HepG2 (cell line): ENCODE results near the gene CCDC158. TPM values are rescaled to one million over a fixed set of nuclear protein-coding genes. Genes with fewer than 3 reads are reported as not detected.

Experiments used
- ATAC-seq: fragments of 200-7000 bp; cut with Tn5 transposase; 3 replicates; pipeline ENCODE4 v1.9.1; 2020; ENCODE audit warnings: mild to moderate bottlenecking, moderate library complexity
- BruUV-seq: library from RNA; stranded (reverse); fragments of 400-500 nt; replicated peaks from 2 replicates; lab custom pipeline; 2021; lab: Mats Ljungman, UMichigan
- CTCF ChIA-PET: fragments of 300-600 bp; formaldehyde crosslinking; extraction: SDS; loops from one replicate; lab custom pipeline; 2021; ENCODE audit warnings: low total read pairs, inconsistent platforms, low intra/inter-chr PET ratio; lab: Yijun Ruan, JAX
- POLR2A ChIA-PET: fragments of 350-600 bp; sonication (Branson Sonifier 250); formaldehyde crosslinking; loops from one replicate; lab custom pipeline; 2020; ENCODE audit warnings: antibody characterized with exemption, inconsistent platforms; lab: Yijun Ruan, JAX
- DNase-seq: peaks from one replicate; pipeline ENCODE4 v3.0.0-alpha.2; 2015; ENCODE audit warnings: low spot score
- FAIRE-seq: peaks from 3 replicates; lab custom pipeline; 2011; peaks lifted over from hg19 to GRCh38; lab: Jason Lieb, UNC
- H2AFZ ChIP-seq: one replicate; pipeline ENCODE4 v1.6.1; 2011; ENCODE audit warnings: low read length, inconsistent platforms
- H3K27ac ChIP-seq: fragments of 300-600 bp; 3 replicates; pipeline ENCODE4 v1.8.0; 2011; ENCODE audit warnings: mixed run types, mild to moderate bottlenecking, mixed read lengths, low read length, inconsistent platforms; ENCODE audit not compliant: insufficient read depth; ENCODE audit errors: extremely low read length
- H3K27me3 ChIP-seq, 2 experiments: fragments of 200-600 bp in 1 of 2; 2 replicates in 1 of 2; 3 replicates in 1 of 2; pipeline versions ENCODE4 v1.6.0 to v1.8.0; 2011; ENCODE audit warnings: low read length in 2 of 2, mild to moderate bottlenecking in 2 of 2, moderate library complexity in 2 of 2, inconsistent platforms in 1 of 2; ENCODE audit not compliant: insufficient read depth in 2 of 2, control insufficient read depth in 1 of 2
- H3K36me3 ChIP-seq, 2 experiments: fragments of 200-600 bp in 1 of 2; replicated peaks in 1 of 2; 2 replicates in 1 of 2; 3 replicates in 1 of 2; pipeline versions ENCODE4 v1.5.1 to v1.8.0; 2011; ENCODE audit warnings: low read length in 2 of 2, inconsistent platforms in 1 of 2; ENCODE audit not compliant: insufficient read depth in 2 of 2, control insufficient read depth in 1 of 2
- H3K4me1 ChIP-seq: 2 replicates; pipeline ENCODE4 v1.5.1; 2012; ENCODE audit warnings: low read length, inconsistent platforms; ENCODE audit not compliant: insufficient read depth
- H3K4me2 ChIP-seq: 2 replicates; pipeline ENCODE4 v1.6.0; 2011; ENCODE audit warnings: low read depth, low read length, inconsistent platforms
- H3K4me3 ChIP-seq, 3 experiments: fragments of 200-600 bp in 1 of 3; sonication (generic), shearing (Covaris generic) in 1 of 3; replicated peaks in 1 of 3; 2 replicates each; pipeline ENCODE4 v1.5.1; 2011 to 2016; ENCODE audit warnings: low read length in 3 of 3, inconsistent platforms in 2 of 3, low read depth in 2 of 3, mild to moderate bottlenecking in 2 of 3, control low read depth in 1 of 3, mixed read lengths in 1 of 3; ENCODE audit not compliant: insufficient read depth in 1 of 3
- H3K79me2 ChIP-seq: one replicate; pipeline ENCODE4 v1.6.1; 2011; ENCODE audit warnings: low read length, inconsistent platforms; ENCODE audit not compliant: insufficient read depth
- H3K9ac ChIP-seq: 2 replicates; pipeline ENCODE4 v1.6.0; 2011; ENCODE audit warnings: mild to moderate bottlenecking, low read depth, low read length, inconsistent platforms; ENCODE audit not compliant: insufficient read depth
- H3K9me3 ChIP-seq: 2 replicates; pipeline ENCODE4 v1.5.1; 2012; ENCODE audit warnings: mild to moderate bottlenecking, low read length
- H4K20me1 ChIP-seq: 2 replicates; pipeline ENCODE4 v1.6.0; 2011; ENCODE audit warnings: inconsistent platforms, mild to moderate bottlenecking, low read length, moderate library complexity; ENCODE audit not compliant: insufficient read depth
- ATM ChIP-seq: fragments of 450-650 bp; IDR thresholded peaks from 2 replicates; pipeline ENCODE4 v1.7.1; 2017; ENCODE audit warnings: mild to moderate bottlenecking, borderline replicate concordance
- CCAR2 ChIP-seq: fragments of 200-400 bp; formaldehyde crosslinking; optimal IDR thresholded peaks from 2 replicates; pipeline ENCODE3; 2018; ENCODE audit warnings: low read depth, mild to moderate bottlenecking, low read length, moderate library complexity
- MIER2 ChIP-seq: IDR thresholded peaks from 2 replicates; pipeline ENCODE4 v1.6.1; 2016; ENCODE audit warnings: missing biosample characterization, missing genetic modification reagents
- SNAPC2 ChIP-seq: sonication (generic); formaldehyde crosslinking; IDR thresholded peaks from 2 replicates; pipeline ENCODE4 v1.8.1; 2022; ENCODE audit warnings: mild to moderate bottlenecking, missing genetic modification reagents
- ZNF256 ChIP-seq: sonication (generic); formaldehyde crosslinking; conservative IDR thresholded peaks from 2 replicates; pipeline ENCODE4 v1.4.0; 2020; ENCODE audit warnings: missing genetic modification reagents
- ZNF354B ChIP-seq: sonication (generic); formaldehyde crosslinking; IDR thresholded peaks from 2 replicates; pipeline ENCODE4 v1.8.0; 2022; ENCODE audit warnings: mild to moderate bottlenecking, missing genetic modification reagents
- ZNF446 ChIP-seq: sonication (generic); formaldehyde crosslinking; IDR thresholded peaks from 2 replicates; pipeline ENCODE4 v1.5.0; 2020; ENCODE audit warnings: mild to moderate bottlenecking, missing genetic modification reagents
- WGBS: methylation state at CpG from one replicate; pipeline ENCODE4 v1.1.6; 2017; ENCODE audit warnings: low lambda C conversion rate; 5-methylcytosine and 5-hydroxymethylcytosine counted together
- in situ Hi-C: cut with HindIII; loops from 2 replicates; pipeline ENCODE4 v1.10.0; 2017; ENCODE audit warnings: low pct_unique_long_range_greater_than_20kb; ENCODE audit not compliant: extremely low pct_ligation_motif_present
- intact Hi-C: fragments of 100-400 bp; cut with micrococcal nuclease; formaldehyde crosslinking; loops from one replicate; pipeline ENCODE4 v1.10.0; 2022; ENCODE audit not compliant: unreplicated experiment
- polyA plus RNA-seq, 8 experiments: library from polyadenylated mRNA; depleted of rRNA in 3 of 8; stranded (reverse) in 7 of 8; unstranded in 1 of 8; fragments of >200 nt; fragmentation: Illumina TruSeq in 4 of 8; extraction: Trizol in 4 of 8; gene quantifications; 2 replicates each; pipeline versions ENCODE4 v1.2.1 to v1.2.3, GENCODE V29; 2011 to 2016; ENCODE audit warnings: low read depth in 4 of 8, missing spikeins in 1 of 8, mixed read lengths in 1 of 8; ENCODE audit not compliant: insufficient read depth in 1 of 8
- total RNA-seq, 5 experiments: library from RNA; depleted of rRNA; stranded (reverse); fragments of >200 nt; fragmentation: Illumina TruSeq; extraction: Trizol; gene quantifications; 2 replicates each; pipeline ENCODE4 v1.2.3, GENCODE V29; 2016; ENCODE audit warnings: low read depth in 1 of 5
- TF ChIP-seq, protein P1 (sequence below): sonication (generic); formaldehyde crosslinking; IDR thresholded peaks from 2 replicates; pipeline ENCODE4 v1.4.0; 2020; ENCODE audit warnings: missing genetic modification reagents
- TF ChIP-seq, protein P2 (sequence below): sonication (generic); formaldehyde crosslinking; IDR thresholded peaks from 2 replicates; pipeline ENCODE4 v1.8.0; 2022; ENCODE audit warnings: mild to moderate bottlenecking, missing genetic modification reagents; ENCODE audit not compliant: insufficient replicate concordance
- TF ChIP-seq, protein P3 (sequence below): sonication (generic); formaldehyde crosslinking; IDR thresholded peaks from 2 replicates; pipeline ENCODE4 v1.8.1; 2023; ENCODE audit warnings: mild to moderate bottlenecking, missing genetic modification reagents
- TF ChIP-seq, protein P4 (sequence below): sonication (generic); formaldehyde crosslinking; IDR thresholded peaks from 2 replicates; pipeline ENCODE4 v1.4.0; 2020; ENCODE audit warnings: mild to moderate bottlenecking, missing genetic modification reagents, borderline replicate concordance

The CCDC158 gene
- total and polyA plus RNA-seq, 2 of the 13 experiments (the other 11 are each of a cell fraction or from before 2014, with no cell fraction given) = not detected

DNA sequence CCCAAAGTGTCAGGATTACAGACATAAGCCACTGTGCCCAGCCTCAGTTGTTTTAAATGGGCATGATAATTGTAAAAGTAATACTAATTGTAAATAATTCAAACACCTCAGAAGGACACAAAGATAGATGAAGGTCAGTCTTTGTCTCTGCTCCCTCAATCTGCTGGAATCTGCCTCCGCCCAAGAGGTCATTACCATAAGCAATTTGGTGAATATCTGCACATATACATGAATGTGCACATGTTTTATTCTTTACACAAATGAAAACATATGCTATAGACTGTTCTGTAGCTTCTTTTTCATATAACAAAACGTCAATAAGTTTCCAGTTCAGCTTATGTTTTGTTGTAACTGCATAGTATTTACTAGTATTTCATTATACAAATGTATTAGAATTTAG, 107.4 kb downstream of the CCDC158 start:
- H3K27me3 ChIP-seq = no peaks in the 10 kb centered on the region
- no peak overlapping the region for H3K9ac ChIP-seq
- CTCF ChIA-PET = no interaction called here
- TF ChIP-seq, protein P1, sequence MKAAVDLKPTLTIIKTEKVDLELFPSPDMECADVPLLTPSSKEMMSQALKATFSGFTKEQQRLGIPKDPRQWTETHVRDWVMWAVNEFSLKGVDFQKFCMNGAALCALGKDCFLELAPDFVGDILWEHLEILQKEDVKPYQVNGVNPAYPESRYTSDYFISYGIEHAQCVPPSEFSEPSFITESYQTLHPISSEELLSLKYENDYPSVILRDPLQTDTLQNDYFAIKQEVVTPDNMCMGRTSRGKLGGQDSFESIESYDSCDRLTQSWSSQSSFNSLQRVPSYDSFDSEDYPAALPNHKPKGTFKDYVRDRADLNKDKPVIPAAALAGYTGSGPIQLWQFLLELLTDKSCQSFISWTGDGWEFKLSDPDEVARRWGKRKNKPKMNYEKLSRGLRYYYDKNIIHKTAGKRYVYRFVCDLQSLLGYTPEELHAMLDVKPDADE (CRISPR knock-in tag) = no peak
- TF ChIP-seq CCAR2 (no peak), ATM (no peak), MIER2 (CRISPR knock-in tag) (no peak), ZNF256 (no peak), ZNF446 (CRISPR knock-in tag) (no peak), SNAPC2 (CRISPR knock-in tag) (no peak), ZNF354B (CRISPR knock-in tag) (no peak)
- TF ChIP-seq, protein P2, sequence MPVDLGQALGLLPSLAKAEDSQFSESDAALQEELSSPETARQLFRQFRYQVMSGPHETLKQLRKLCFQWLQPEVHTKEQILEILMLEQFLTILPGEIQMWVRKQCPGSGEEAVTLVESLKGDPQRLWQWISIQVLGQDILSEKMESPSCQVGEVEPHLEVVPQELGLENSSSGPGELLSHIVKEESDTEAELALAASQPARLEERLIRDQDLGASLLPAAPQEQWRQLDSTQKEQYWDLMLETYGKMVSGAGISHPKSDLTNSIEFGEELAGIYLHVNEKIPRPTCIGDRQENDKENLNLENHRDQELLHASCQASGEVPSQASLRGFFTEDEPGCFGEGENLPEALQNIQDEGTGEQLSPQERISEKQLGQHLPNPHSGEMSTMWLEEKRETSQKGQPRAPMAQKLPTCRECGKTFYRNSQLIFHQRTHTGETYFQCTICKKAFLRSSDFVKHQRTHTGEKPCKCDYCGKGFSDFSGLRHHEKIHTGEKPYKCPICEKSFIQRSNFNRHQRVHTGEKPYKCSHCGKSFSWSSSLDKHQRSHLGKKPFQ = no peak
- TF ChIP-seq, protein P3, sequence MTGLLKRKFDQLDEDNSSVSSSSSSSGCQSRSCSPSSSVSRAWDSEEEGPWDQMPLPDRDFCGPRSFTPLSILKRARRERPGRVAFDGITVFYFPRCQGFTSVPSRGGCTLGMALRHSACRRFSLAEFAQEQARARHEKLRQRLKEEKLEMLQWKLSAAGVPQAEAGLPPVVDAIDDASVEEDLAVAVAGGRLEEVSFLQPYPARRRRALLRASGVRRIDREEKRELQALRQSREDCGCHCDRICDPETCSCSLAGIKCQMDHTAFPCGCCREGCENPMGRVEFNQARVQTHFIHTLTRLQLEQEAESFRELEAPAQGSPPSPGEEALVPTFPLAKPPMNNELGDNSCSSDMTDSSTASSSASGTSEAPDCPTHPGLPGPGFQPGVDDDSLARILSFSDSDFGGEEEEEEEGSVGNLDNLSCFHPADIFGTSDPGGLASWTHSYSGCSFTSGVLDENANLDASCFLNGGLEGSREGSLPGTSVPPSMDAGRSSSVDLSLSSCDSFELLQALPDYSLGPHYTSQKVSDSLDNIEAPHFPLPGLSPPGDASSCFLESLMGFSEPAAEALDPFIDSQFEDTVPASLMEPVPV (CRISPR knock-in tag) = no peak
- TF ChIP-seq, protein P4, sequence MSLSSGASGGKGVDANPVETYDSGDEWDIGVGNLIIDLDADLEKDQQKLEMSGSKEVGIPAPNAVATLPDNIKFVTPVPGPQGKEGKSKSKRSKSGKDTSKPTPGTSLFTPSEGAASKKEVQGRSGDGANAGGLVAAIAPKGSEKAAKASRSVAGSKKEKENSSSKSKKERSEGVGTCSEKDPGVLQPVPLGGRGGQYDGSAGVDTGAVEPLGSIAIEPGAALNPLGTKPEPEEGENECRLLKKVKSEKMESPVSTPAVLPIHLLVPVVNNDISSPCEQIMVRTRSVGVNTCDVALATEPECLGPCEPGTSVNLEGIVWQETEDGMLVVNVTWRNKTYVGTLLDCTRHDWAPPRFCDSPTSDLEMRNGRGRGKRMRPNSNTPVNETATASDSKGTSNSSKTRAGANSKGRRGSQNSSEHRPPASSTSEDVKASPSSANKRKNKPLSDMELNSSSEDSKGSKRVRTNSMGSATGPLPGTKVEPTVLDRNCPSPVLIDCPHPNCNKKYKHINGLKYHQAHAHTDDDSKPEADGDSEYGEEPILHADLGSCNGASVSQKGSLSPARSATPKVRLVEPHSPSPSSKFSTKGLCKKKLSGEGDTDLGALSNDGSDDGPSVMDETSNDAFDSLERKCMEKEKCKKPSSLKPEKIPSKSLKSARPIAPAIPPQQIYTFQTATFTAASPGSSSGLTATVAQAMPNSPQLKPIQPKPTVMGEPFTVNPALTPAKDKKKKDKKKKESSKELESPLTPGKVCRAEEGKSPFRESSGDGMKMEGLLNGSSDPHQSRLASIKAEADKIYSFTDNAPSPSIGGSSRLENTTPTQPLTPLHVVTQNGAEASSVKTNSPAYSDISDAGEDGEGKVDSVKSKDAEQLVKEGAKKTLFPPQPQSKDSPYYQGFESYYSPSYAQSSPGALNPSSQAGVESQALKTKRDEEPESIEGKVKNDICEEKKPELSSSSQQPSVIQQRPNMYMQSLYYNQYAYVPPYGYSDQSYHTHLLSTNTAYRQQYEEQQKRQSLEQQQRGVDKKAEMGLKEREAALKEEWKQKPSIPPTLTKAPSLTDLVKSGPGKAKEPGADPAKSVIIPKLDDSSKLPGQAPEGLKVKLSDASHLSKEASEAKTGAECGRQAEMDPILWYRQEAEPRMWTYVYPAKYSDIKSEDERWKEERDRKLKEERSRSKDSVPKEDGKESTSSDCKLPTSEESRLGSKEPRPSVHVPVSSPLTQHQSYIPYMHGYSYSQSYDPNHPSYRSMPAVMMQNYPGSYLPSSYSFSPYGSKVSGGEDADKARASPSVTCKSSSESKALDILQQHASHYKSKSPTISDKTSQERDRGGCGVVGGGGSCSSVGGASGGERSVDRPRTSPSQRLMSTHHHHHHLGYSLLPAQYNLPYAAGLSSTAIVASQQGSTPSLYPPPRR (CRISPR knock-in tag) = no peak
- TF ChIP-seq, all 625 proteins: peak for 0
- 60% methylated on average over 2 of the region's 2 CpGs for WGBS
- intact Hi-C loops (no loop called here), in situ Hi-C loops (no loop called here)
- peaks cover 4 to 7% of the 10 kb centered on the region in 2 experiments; a peak in 3 of 5 replicates for H3K36me3 ChIP-seq
- H3K79me2 ChIP-seq = no peaks in the 10 kb centered on the region
- POLR2A ChIA-PET = no interaction called here
- H4K20me1 ChIP-seq = no peaks in the 10 kb centered on the region
- DNase-seq (no peak), ATAC-seq (no peak), FAIRE-seq (no peak)
- BruUV-seq = no TSS peak
- peaks cover 13% of the 10 kb centered on the region for H3K9me3 ChIP-seq
- no peak overlapping the region for H3K27ac ChIP-seq
- no peak overlapping the region for H2AFZ ChIP-seq
- H3K4me3 ChIP-seq = no peak overlapping the region
- H3K4me1 ChIP-seq = peaks cover 49% of the 10 kb centered on the region
- H3K4me2 ChIP-seq = no peak overlapping the region
